ENCODE data around the gene RNF14.

DNA sequence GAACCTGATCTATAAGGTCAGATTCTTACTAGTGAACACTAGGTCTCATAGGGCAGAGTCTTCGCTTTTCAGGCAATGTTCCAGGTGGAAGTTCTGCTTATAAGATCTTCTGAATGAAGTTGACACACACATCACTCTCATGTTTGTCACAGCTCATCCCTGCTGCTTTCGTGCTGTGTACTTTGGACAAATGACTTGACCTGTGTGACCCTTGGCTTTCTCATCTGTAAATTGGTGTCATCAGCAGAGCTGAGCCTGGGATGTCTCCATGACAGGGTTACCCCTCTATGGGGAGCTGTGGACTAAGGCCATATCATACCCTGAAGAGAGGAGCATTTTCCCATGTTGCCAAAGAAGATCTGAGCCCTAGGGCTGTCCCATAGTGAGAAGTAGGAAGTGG lies 42.5 kb upstream of the RNF14 start:
- TF ChIP-seq, protein P1, sequence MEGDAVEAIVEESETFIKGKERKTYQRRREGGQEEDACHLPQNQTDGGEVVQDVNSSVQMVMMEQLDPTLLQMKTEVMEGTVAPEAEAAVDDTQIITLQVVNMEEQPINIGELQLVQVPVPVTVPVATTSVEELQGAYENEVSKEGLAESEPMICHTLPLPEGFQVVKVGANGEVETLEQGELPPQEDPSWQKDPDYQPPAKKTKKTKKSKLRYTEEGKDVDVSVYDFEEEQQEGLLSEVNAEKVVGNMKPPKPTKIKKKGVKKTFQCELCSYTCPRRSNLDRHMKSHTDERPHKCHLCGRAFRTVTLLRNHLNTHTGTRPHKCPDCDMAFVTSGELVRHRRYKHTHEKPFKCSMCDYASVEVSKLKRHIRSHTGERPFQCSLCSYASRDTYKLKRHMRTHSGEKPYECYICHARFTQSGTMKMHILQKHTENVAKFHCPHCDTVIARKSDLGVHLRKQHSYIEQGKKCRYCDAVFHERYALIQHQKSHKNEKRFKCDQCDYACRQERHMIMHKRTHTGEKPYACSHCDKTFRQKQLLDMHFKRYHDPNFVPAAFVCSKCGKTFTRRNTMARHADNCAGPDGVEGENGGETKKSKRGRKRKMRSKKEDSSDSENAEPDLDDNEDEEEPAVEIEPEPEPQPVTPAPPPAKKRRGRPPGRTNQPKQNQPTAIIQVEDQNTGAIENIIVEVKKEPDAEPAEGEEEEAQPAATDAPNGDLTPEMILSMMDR (conservative IDR thresholded peaks at IDR 0.05): no peak
- no peak for TF ChIP-seq ZFX (IDR thresholded peaks at IDR 0.05)

Data from C4-2B (cell line).